HS-27A (cell line): Measurements from ENCODE around the gene NUDT5.

Source experiments
- DNase-seq: peaks from one replicate; pipeline ENCODE4 v3.0.0-alpha.2; 2012; ENCODE audit warnings: low read depth, missing footprints

Gene NUDT5

GRCh38 chr10:12162927-12163326 is 32.8 kb downstream of the NUDT5 start:
- no peak for DNase-seq

GRCh38 chr10:12160664-12161063 is 35.0 kb downstream of the NUDT5 start:
- DNase-seq = no peak

- no peak for DNase-seq
These were observed 37.6 kb downstream of the NUDT5 start for GRCh38 chr10:12158111-12158510.

- no peak for DNase-seq
These were observed 39.1 kb downstream of the NUDT5 start for GRCh38 chr10:12156367-12157123.

- no peak for DNase-seq
These were observed 41.2 kb downstream of the NUDT5 start for GRCh38 chr10:12154516-12154915.

GRCh38 chr10:12150163-12150562 is 45.5 kb downstream of the NUDT5 start:
- no peak for DNase-seq

GRCh38 chr10:12144538-12144937 is 51.2 kb downstream of the NUDT5 start:
- no peak for DNase-seq

- no peak for DNase-seq
These were observed 55.7 kb downstream of the NUDT5 start for GRCh38 chr10:12140038-12140437.

GRCh38 chr10:12135631-12136030 is 60.1 kb downstream of the NUDT5 start:
- DNase-seq = no peak

GRCh38 chr10:12130237-12130872 is 65.3 kb downstream of the NUDT5 start:
- DNase-seq = no peak

GRCh38 chr10:12129222-12130111 is 66.2 kb downstream of the NUDT5 start, which contains the start of gene SEC61A2:
TSS of gene SEC61A2 (plus strand) at chr10:12129677. CDS start at chr10:12129788, 111 bp downstream.
- DNase-seq = peak; percentile 33

GRCh38 chr10:12121673-12122072 is 74.0 kb downstream of the NUDT5 start:
- no peak for DNase-seq
